Measurements from ENCODE around the gene NKX1-1. TPM values are rescaled to one million over a fixed set of nuclear protein-coding genes. Genes with fewer than 3 reads are reported as not detected.
"Not testable (repeated sequence)": the region's sequence is repeated elsewhere in the genome, so short reads cannot be mapped to it uniquely, and the experiment has no call there.

Gene NKX1-1
- total RNA-seq, 1 donor from 2014 or later = not detected

DNA sequence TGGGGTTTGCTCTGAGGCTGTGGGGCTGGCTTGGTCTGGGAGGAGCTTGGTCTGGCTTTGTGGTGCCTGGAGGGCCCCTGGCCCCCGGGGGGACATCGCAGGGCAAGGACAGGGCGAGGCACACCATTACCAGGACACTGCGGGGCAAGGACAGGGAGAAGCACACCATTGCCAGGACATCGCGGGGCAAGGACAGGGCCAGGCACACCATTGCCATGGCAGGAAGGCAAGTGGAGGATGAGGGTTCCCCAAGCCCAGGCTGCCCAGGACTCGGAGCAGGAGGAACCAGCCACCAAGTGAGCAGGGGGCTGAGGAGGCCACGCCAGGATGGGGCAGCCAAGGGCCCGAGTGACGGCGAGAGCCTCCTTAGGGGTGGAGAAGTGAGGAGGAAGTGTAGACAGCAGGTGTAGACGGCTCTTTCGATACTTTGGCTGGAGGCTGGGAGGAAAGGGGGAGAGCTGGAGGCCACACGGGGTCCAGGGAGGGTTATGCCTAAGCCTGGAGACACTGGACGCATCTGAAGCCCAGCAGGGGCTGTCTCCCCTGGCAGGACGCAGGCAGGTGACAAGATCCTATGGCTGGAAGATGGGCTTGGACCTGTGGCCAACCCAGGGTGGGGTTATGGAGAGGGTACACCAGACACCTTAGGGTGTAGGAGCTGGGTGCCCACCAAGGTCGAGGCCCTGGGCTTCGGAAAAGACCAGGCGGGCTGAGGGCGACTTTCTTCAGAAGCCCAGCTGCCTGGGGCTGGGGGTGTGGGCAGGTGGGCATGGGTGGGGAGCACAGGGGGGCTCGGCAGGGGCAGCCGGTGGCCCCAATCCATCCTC is 7.3 kb downstream of the NKX1-1 start:
- H3K27ac Mint-ChIP-seq = peak overlapping the region; percentile 91
- no peaks in the 10 kb centered on the region for H3K4me1 Mint-ChIP-seq (ENCODE audit: low read depth)
- peaks cover 7% of the 10 kb centered on the region for H3K36me3 Mint-ChIP-seq (ENCODE audit: insufficient read depth)
- H3K9me3 Mint-ChIP-seq (ENCODE audit: low read depth) = peaks cover 7% of the 10 kb centered on the region
- TF ChIP-seq, protein P1, sequence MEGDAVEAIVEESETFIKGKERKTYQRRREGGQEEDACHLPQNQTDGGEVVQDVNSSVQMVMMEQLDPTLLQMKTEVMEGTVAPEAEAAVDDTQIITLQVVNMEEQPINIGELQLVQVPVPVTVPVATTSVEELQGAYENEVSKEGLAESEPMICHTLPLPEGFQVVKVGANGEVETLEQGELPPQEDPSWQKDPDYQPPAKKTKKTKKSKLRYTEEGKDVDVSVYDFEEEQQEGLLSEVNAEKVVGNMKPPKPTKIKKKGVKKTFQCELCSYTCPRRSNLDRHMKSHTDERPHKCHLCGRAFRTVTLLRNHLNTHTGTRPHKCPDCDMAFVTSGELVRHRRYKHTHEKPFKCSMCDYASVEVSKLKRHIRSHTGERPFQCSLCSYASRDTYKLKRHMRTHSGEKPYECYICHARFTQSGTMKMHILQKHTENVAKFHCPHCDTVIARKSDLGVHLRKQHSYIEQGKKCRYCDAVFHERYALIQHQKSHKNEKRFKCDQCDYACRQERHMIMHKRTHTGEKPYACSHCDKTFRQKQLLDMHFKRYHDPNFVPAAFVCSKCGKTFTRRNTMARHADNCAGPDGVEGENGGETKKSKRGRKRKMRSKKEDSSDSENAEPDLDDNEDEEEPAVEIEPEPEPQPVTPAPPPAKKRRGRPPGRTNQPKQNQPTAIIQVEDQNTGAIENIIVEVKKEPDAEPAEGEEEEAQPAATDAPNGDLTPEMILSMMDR (IDR thresholded peaks at IDR 0.05; ENCODE audit: unreplicated experiment) = no peak
- peaks cover 4% of the 10 kb centered on the region for H3K27me3 Mint-ChIP-seq
- H3K4me3 Mint-ChIP-seq (ENCODE audit: low read depth) = no peak overlapping the region
- peak; percentile 7 for DNase-seq (ENCODE audit: low spot score, unreplicated experiment)

DNA sequence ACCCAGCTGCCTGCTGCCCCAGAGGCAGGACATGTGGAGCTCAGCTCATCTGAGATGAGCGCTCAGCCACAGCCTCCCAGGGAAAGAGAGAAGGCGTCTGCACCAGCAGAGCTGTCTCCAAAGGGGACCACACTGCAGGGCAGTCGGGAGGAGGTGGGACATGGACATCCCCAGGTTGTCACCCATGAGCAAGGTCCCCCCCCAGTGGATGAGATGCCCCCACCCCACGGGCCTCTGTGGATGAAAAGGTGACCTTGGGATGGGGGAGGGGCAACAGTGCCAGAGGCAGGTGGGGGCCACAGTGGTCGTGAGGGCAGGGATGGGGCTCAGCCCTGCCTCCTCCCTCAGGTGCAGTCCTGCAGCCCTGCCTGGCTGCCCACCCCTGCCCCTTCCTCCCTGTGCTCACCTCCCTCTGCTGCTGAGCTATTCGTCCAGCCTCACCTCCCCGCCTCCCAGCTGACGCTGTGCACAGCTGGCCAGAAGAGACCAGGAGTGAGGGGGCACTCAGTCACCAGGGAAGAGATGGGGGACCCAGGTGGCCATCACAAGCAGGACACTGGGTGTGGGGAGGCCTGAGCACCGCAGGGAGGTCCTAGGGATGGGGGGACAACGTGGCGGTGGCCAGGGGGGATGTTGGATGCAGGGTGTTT is 9.3 kb downstream of the NKX1-1 start:
- Mint-ChIP-seq H3K4me1 (ENCODE audit: low read depth) (no peaks in the 10 kb centered on the region), H3K9me3 (ENCODE audit: low read depth) (peaks cover 12% of the 10 kb centered on the region), H3K36me3 (ENCODE audit: insufficient read depth) (peaks cover 7% of the 10 kb centered on the region), H3K4me3 (ENCODE audit: low read depth) (no peak overlapping the region), H3K27ac (peak overlapping the region; percentile 84), H3K27me3 (peaks cover 4% of the 10 kb centered on the region)
- no peak for DNase-seq (ENCODE audit: low spot score, unreplicated experiment)
- TF ChIP-seq, protein P1 (IDR thresholded peaks at IDR 0.05; ENCODE audit: unreplicated experiment) = no peak

DNA sequence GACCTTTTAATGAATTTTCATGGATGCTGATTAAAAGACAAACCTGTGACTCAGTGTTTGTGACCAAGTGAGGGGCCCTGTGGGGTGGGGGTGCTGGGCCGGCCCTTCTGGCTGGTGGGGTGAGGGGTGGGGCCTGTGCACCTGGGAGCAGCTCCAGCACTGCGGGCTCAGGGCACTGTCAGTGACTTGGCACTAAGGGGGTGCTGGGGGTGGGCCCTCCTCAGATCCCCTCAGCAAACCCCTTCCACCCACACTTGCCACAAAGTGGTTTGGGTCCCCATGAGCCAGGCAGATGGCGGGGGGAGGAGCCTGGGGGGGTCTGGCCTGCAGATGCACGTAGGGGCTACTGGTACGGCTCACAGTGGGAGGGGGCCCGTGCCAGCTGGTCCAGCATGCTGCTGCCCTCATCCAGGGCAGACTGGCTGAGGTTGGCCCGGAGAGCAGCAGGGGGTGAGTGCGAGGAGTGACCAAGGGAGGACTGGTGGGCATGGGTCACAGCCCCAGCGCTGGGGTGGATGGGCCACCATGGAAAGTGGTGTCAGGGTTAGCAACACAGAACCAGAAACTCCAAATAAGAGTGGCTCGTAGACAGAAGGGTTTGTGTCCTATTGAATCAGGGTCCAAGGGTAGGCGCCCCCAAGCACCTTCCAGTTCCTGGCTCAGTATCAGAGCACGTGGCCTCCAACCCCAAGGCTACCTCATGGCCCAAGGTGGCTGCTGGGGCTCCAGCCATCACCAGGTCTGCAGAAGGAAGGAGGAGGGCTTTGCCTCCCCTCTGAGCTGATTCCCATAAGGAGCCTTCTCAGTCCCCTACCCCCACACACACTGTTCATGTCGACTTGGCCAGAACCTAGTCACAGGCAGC is 10.1 kb downstream of the NKX1-1 start:
- Mint-ChIP-seq H3K4me1 (ENCODE audit: low read depth) (no peaks in the 10 kb centered on the region), H3K36me3 (ENCODE audit: insufficient read depth) (peaks cover 7% of the 10 kb centered on the region), H3K4me3 (ENCODE audit: low read depth) (no peak overlapping the region), H3K9me3 (ENCODE audit: low read depth) (peaks cover 12% of the 10 kb centered on the region), H3K27me3 (no peaks in the 10 kb centered on the region), H3K27ac (peak overlapping the region; percentile 95)
- DNase-seq (ENCODE audit: low spot score, unreplicated experiment) = no peak
- TF ChIP-seq, protein P1 (IDR thresholded peaks at IDR 0.05; ENCODE audit: unreplicated experiment) = no peak

DNA sequence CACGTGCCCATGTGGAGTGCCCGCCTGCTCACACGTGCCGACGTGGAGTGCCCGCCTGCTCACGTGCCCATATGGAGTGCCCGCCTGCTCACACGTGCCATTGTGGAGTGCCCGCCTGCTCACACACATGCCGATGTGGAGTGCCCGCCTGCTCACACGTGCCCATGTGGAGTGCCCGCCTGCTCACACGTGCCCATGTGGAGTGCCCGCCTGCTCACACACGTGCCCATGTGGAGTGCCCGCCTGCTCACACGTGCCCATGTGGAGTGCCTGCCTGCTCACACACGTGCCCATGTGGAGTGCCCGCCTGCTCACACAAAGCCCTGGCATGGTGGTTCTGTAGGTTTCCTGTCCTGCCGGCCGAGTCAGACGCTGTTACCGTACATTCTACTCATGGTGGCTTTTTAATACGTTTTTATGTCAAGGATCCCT is 10.8 kb downstream of the NKX1-1 start:
- peak overlapping the region; percentile 95 for H3K27ac Mint-ChIP-seq
- H3K4me3 Mint-ChIP-seq (ENCODE audit: low read depth); H3K36me3 Mint-ChIP-seq (ENCODE audit: insufficient read depth); H3K4me1 Mint-ChIP-seq (ENCODE audit: low read depth); H3K27me3 Mint-ChIP-seq; DNase-seq (ENCODE audit: low spot score, unreplicated experiment): not testable (repeated sequence)
- H3K9me3 Mint-ChIP-seq (ENCODE audit: low read depth) = peaks cover 12% of the 10 kb centered on the region

DNA sequence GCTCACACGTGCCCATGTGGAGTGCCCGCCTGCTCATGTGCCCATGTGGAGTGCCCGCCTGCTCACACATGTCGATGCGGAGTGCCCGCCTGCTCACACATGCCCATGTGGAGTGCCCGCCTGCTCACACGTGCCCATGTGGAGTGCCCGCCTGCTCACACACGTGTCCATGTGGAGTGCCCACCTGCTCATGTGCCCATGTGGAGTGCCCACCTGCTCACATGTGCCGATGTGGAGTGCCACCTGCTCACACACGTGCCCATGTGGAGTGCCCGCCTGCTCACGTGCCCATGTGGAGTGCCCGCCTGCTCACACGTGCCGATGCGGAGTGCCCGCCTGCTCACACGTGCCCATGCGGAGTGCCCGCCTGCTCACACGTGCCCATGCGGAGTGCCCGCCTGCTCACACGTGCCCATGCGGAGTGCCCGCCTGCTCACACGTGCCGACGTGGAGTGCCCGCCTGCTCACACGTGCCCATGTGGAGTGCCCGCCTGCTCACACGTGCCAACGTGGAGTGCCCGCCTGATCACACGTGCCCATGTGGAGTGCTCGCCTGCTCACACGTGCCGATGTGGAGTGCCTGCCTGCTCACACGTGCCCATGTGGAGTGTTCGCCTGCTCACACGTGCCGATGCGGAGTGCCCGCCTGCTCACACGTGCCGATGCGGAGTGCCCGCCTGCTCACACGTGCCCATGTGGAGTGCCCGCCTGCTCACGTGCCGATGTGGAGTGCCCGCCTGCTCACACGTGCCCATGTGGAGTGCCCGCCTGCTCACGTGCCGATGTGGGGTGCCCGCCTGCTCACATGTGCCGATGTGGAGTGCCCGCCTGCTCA is 11.5 kb downstream of the NKX1-1 start:
- not testable (repeated sequence) for H3K4me1 Mint-ChIP-seq (ENCODE audit: low read depth); H3K36me3 Mint-ChIP-seq (ENCODE audit: insufficient read depth); H3K4me3 Mint-ChIP-seq (ENCODE audit: low read depth); H3K27ac Mint-ChIP-seq; DNase-seq (ENCODE audit: low spot score, unreplicated experiment); H3K27me3 Mint-ChIP-seq
- H3K9me3 Mint-ChIP-seq (ENCODE audit: low read depth) = peaks cover 15% of the 10 kb centered on the region

All from progenitor cell of endocrine pancreas (in vitro differentiated cells).